ENCODE measurements around the gene CD68. TPM values are rescaled to one million over a fixed set of nuclear protein-coding genes. Genes with fewer than 3 reads are reported as not detected.

CD68 gene
- total RNA-seq, 2 experiments from 2014 or later, result 0.33 to 0.95 TPM

DNA sequence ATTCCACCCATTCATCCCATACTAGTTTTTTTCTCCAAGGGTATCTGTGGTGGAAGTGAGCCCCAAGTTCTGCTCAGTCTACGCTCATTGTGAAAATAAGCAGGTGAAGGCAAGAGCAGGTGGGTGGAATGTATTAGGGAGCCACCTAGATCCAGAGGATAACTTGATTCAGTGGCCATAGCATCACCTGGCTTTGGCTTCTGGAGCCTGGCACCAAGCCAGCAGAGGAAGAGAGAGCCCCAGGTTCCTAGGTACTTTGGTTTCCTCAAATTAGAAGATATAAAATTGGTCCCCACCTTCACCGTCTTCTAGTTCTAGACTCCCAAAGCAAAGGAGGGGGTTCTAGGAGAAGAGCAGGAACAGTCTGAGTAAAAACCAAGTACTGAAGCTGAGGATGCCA, 31.2 kb downstream of the CD68 start:
- Histone ChIP-seq H3K27me3 (ENCODE audit: control insufficient read depth in 1 of 2, insufficient read depth in 2 of 2, low read length in 2 of 2) (no peaks in the 10 kb centered on the region), H3K4me1 (ENCODE audit: insufficient read depth, low read length) (peaks cover 34% of the 10 kb centered on the region), H3K9me3 (ENCODE audit: control insufficient read depth in 1 of 2, insufficient read depth in 1 of 2, low read length in 2 of 2) (no peaks in the 10 kb centered on the region), H3K4me3 (ENCODE audit: low read length) (no peak overlapping the region), H3K27ac (ENCODE audit: low read depth in 1 of 2, low read length in 2 of 2) (no peak overlapping the region), H3K36me3 (ENCODE audit: insufficient read depth, low read length) (peaks cover 11% of the 10 kb centered on the region)
- CTCF ChIA-PET, result interaction anchor here (2.3 kb wide), 1 partner anchor 77 kb away, joined by 9 read pairs; the partner anchor contains the start of gene TP53
- peaks cover 49% of the 10 kb centered on the region for H3K36me3 Mint-ChIP-seq (ENCODE audit: low read depth)
- no peaks in the 10 kb centered on the region for H3K9me3 Mint-ChIP-seq
- peaks cover 59% of the 10 kb centered on the region for H3K4me1 Mint-ChIP-seq (ENCODE audit: low read depth)
- no peak overlapping the region for H3K27ac Mint-ChIP-seq
- DNase-seq (no peak), ATAC-seq (ENCODE audit: poor library complexity) (no peak)
- intact Hi-C loops (cut with DNase I, micrococcal nuclease), result loop anchor here in 1 of 2 experiments (2.0 kb wide), 1 partner anchor 20 kb away; the partner anchor contains the start of gene SOX15
- no peak for TF ChIP-seq CTCF (IDR thresholded peaks at IDR 0.05)
- POLR2A ChIA-PET, result interaction anchor here (0.6 to 2.2 kb wide), 4 partner anchors 27 to 126 kb away, joined by 3 to 7 read pairs (median 3); partner anchors contain the start of genes MPDU1 and POLR2A
- no peaks in the 10 kb centered on the region for H3K27me3 Mint-ChIP-seq
- H3K4me3 Mint-ChIP-seq, result peak overlapping the region; percentile 56

- H3K4me1 ChIP-seq (ENCODE audit: insufficient read depth, low read length), result peaks cover 36% of the 10 kb centered on the region
- DNase-seq (no peak), ATAC-seq (ENCODE audit: poor library complexity) (no peak)
- intact Hi-C loops (cut with DNase I, micrococcal nuclease), result loop anchor here in 1 of 2 experiments (2.0 kb wide), 1 partner anchor 21 kb away; the partner anchor contains the start of gene SOX15
- CTCF ChIA-PET, result interaction anchor here (1.6 to 2.3 kb wide), 2 partner anchors 22 to 76 kb away, joined by 4 to 9 read pairs; partner anchors contain the start of genes SOX15 and TP53
- H3K36me3 Mint-ChIP-seq (ENCODE audit: low read depth), result peaks cover 39% of the 10 kb centered on the region
- H3K36me3 ChIP-seq (ENCODE audit: insufficient read depth, low read length), result peaks cover 4% of the 10 kb centered on the region
- no peaks in the 10 kb centered on the region for H3K9me3 Mint-ChIP-seq
- peak overlapping the region; percentile 82 for H3K4me3 Mint-ChIP-seq
- H3K4me3 ChIP-seq (ENCODE audit: low read length), result no peak overlapping the region
- no peak for TF ChIP-seq CTCF (IDR thresholded peaks at IDR 0.05)
- H3K27me3 ChIP-seq (ENCODE audit: control insufficient read depth in 1 of 2, insufficient read depth in 2 of 2, low read length in 2 of 2), result no peaks in the 10 kb centered on the region
- no peaks in the 10 kb centered on the region for H3K9me3 ChIP-seq (ENCODE audit: control insufficient read depth in 1 of 2, insufficient read depth in 1 of 2, low read length in 2 of 2)
- H3K27ac ChIP-seq (ENCODE audit: low read depth in 1 of 2, low read length in 2 of 2), result no peak overlapping the region
- H3K27ac Mint-ChIP-seq, result peak overlapping the region; percentile 87
- H3K27me3 Mint-ChIP-seq, result no peaks in the 10 kb centered on the region
- POLR2A ChIA-PET, result interaction anchor here (1.2 to 4.2 kb wide), 2 partner anchors 75 kb away, joined by 3 to 158 read pairs; partner anchors contain the start of genes TP53 and WRAP53
- peaks cover 52% of the 10 kb centered on the region for H3K4me1 Mint-ChIP-seq (ENCODE audit: low read depth)
Measured at GRCh38 chr17:7611635-7612293, 32.3 kb downstream of the CD68 start.

DNA sequence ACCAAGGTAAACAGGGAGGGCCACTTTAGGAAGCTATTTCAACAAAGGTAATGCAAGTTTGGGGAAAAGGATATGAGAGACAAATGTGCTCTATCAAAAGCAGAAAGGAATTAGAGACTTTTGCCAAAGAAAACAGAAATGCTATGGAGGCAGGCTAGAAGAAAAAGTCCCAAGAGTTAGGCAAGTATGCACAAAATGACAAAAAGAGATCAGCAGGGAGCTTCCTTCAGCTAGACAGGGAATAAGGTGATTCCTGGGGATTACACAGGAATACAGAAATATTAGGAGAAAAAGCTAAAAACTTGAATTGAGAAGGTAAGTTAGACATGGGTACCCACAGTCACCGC, 32.8 kb downstream of the CD68 start:
- peak overlapping the region; percentile 82 for H3K4me3 Mint-ChIP-seq
- no peaks in the 10 kb centered on the region for H3K9me3 Mint-ChIP-seq
- peaks cover 52% of the 10 kb centered on the region for H3K4me1 Mint-ChIP-seq (ENCODE audit: low read depth)
- Histone ChIP-seq H3K4me3 (ENCODE audit: low read length) (no peak overlapping the region), H3K4me1 (ENCODE audit: insufficient read depth, low read length) (peaks cover 36% of the 10 kb centered on the region), H3K27me3 (ENCODE audit: control insufficient read depth in 1 of 2, insufficient read depth in 2 of 2, low read length in 2 of 2) (no peaks in the 10 kb centered on the region), H3K9me3 (ENCODE audit: control insufficient read depth in 1 of 2, insufficient read depth in 1 of 2, low read length in 2 of 2) (no peaks in the 10 kb centered on the region), H3K36me3 (ENCODE audit: insufficient read depth, low read length) (peaks cover 4% of the 10 kb centered on the region), H3K27ac (ENCODE audit: low read depth in 1 of 2, low read length in 2 of 2) (no peak overlapping the region)
- DNase-seq (no peak), ATAC-seq (ENCODE audit: poor library complexity) (no peak)
- TF ChIP-seq CTCF (IDR thresholded peaks at IDR 0.05), result no peak
- H3K36me3 Mint-ChIP-seq (ENCODE audit: low read depth), result peaks cover 39% of the 10 kb centered on the region
- CTCF ChIA-PET, result interaction anchor here (1.6 to 2.3 kb wide), 2 partner anchors 23 to 75 kb away, joined by 4 to 9 read pairs; partner anchors contain the start of genes SOX15 and TP53
- no peaks in the 10 kb centered on the region for H3K27me3 Mint-ChIP-seq
- POLR2A ChIA-PET, result interaction anchor here (4.2 kb wide), 1 partner anchor 74 kb away, joined by 158 read pairs; the partner anchor contains the start of genes TP53 and WRAP53
- intact Hi-C loops (cut with DNase I, micrococcal nuclease), result no loop called here
- H3K27ac Mint-ChIP-seq, result peak overlapping the region; percentile 87

All from CD4-positive, alpha-beta T cell (primary cell).